HG03520 (cell line): Measurements from ENCODE around the gene CCND3.
"Not testable (repeated sequence)": the region's sequence is repeated elsewhere in the genome, so short reads cannot be mapped to it uniquely, and the experiment has no call there.

ENCODE experiments used
- ATAC-seq: cut with Tn5 transposase; IDR thresholded peaks from one replicate; pipeline ENCODE4 v1.9.1; 2021; ENCODE audit warnings: mild to moderate bottlenecking, moderate library complexity; ENCODE audit not compliant: unreplicated experiment

CCND3 gene

GRCh38 chr6:41954668-41955067, 13.1 kb upstream of the CCND3 start:
- no peak for ATAC-seq

GRCh38 chr6:41947581-41948220, 6.1 kb upstream of the CCND3 start:
- ATAC-seq: no peak

GRCh38 chr6:41943456-41943855, 1.8 kb upstream of the CCND3 start:
- no peak for ATAC-seq

- not testable (repeated sequence) for ATAC-seq
These were observed 1.3 kb upstream of the CCND3 start for GRCh38 chr6:41942882-41943281.

- no peak for ATAC-seq
These were observed 651 bp upstream of the CCND3 start for GRCh38 chr6:41942067-41942851.

GRCh38 chr6:41940759-41941279, 789 bp downstream of the CCND3 start:
- no peak for ATAC-seq

- ATAC-seq: no peak
These were observed 1.5 kb downstream of the CCND3 start for GRCh38 chr6:41939848-41940758.

- no peak for ATAC-seq
These were observed 2.3 kb downstream of the CCND3 start for GRCh38 chr6:41939176-41939847.

GRCh38 chr6:41938590-41939175, 2.9 kb downstream of the CCND3 start:
- ATAC-seq: no peak

GRCh38 chr6:41937861-41938574, 3.6 kb downstream of the CCND3 start:
- no peak for ATAC-seq

- ATAC-seq: no peak
These were observed 4.1 kb downstream of the CCND3 start for GRCh38 chr6:41937472-41937860.

- peak; percentile 47 for ATAC-seq
These were observed 5.4 kb downstream of the CCND3 start for GRCh38 chr6:41936073-41936837.

- ATAC-seq: no peak
These were observed 5.9 kb downstream of the CCND3 start for GRCh38 chr6:41935685-41936072.

- ATAC-seq: no peak
These were observed 6.4 kb downstream of the CCND3 start for GRCh38 chr6:41935193-41935574.

- ATAC-seq: no peak
These were observed 7.1 kb downstream of the CCND3 start for GRCh38 chr6:41934278-41935192.

GRCh38 chr6:41932378-41932777, 9.2 kb downstream of the CCND3 start:
- no peak for ATAC-seq

GRCh38 chr6:41931792-41932191, 9.8 kb downstream of the CCND3 start:
- ATAC-seq: no peak

- ATAC-seq: no peak
These were observed 11.7 kb downstream of the CCND3 start for GRCh38 chr6:41929924-41930323.
